IMR-90 (cell line): ENCODE measurements around the gene PFKP. TPM values are rescaled to one million over a fixed set of nuclear protein-coding genes. Genes with fewer than 3 reads are reported as not detected.

Experiments used
- ATAC-seq: fragments of 200-7000 bp; cut with Tn5 transposase; 2 replicates; pipeline ENCODE4 v1.9.1; 2020; ENCODE audit warnings: low read depth, mild to moderate bottlenecking, moderate library complexity
- BruUV-seq: library from RNA; stranded (reverse); fragments of 400-500 nt; replicated peaks from 2 replicates; lab custom pipeline; 2021; lab: Mats Ljungman, UMichigan
- CTCF ChIA-PET: fragments of 300-600 bp; formaldehyde crosslinking; extraction: SDS; loops from one replicate; lab custom pipeline; 2021; ENCODE audit warnings: antibody characterized with exemption; lab: Yijun Ruan, JAX
- POLR2A ChIA-PET: fragments of 300-600 bp; sonication (Branson Sonifier 250); formaldehyde crosslinking; loops from one replicate; lab custom pipeline; 2022; ENCODE audit warnings: antibody characterized with exemption; ENCODE audit not compliant: unreplicated experiment; lab: Charles Lee
- DNase-seq: peaks from one replicate; pipeline ENCODE4 v3.0.0; 2013
- H2AFZ ChIP-seq: replicated peaks from 2 replicates; pipeline ENCODE3; 2013; ENCODE audit warnings: low read length, mild to moderate bottlenecking; ENCODE audit not compliant: poor library complexity
- H2AK5ac ChIP-seq: 2 replicates; pipeline ENCODE4 v1.6.1; 2013; ENCODE audit warnings: low read depth, low read length, inconsistent platforms
- H2AK9ac ChIP-seq: replicated peaks from 2 replicates; pipeline ENCODE3; 2013; ENCODE audit warnings: mild to moderate bottlenecking, low read depth, low read length, moderate library complexity; ENCODE audit not compliant: poor library complexity
- H2BK120ac ChIP-seq: 2 replicates; pipeline ENCODE4 v1.6.1; 2013; ENCODE audit warnings: low read depth, low read length, inconsistent platforms
- H2BK15ac ChIP-seq: 3 replicates; pipeline ENCODE4 v1.6.1; 2013; ENCODE audit warnings: low read depth, low read length, inconsistent platforms
- H2BK20ac ChIP-seq: 2 replicates; pipeline ENCODE4 v1.6.1; 2013; ENCODE audit warnings: low read depth, mild to moderate bottlenecking, inconsistent platforms, low read length, moderate library complexity
- H2BK5ac ChIP-seq: 2 replicates; pipeline ENCODE4 v1.6.1; 2013; ENCODE audit warnings: mild to moderate bottlenecking, low read depth, low read length, inconsistent platforms; ENCODE audit not compliant: poor library complexity, severe bottlenecking
- H3K14ac ChIP-seq: replicated peaks from 2 replicates; pipeline ENCODE4 v1.6.1; 2013; ENCODE audit warnings: low read depth, low read length, inconsistent platforms
- H3K18ac ChIP-seq: 2 replicates; pipeline ENCODE4 v1.6.1; 2013; ENCODE audit warnings: low read depth, low read length, control low read depth
- H3K23ac ChIP-seq: 2 replicates; pipeline ENCODE4 v1.6.1; 2013; ENCODE audit warnings: low read depth, low read length, inconsistent platforms
- H3K27ac ChIP-seq: 2 replicates; pipeline ENCODE4 v1.5.1; 2013; ENCODE audit warnings: mild to moderate bottlenecking, control low read depth, low read length; ENCODE audit not compliant: insufficient read depth
- H3K27me3 ChIP-seq: 2 replicates; pipeline ENCODE4 v1.6.1; 2013; ENCODE audit warnings: low read length; ENCODE audit not compliant: control insufficient read depth, insufficient read depth
- H3K36me3 ChIP-seq: 2 replicates; pipeline ENCODE4 v1.6.1; 2013; ENCODE audit warnings: low read length, mixed read lengths; ENCODE audit not compliant: control insufficient read depth, insufficient read depth
- H3K4ac ChIP-seq: 2 replicates; pipeline ENCODE4 v1.6.1; 2013; ENCODE audit warnings: low read depth, low read length, inconsistent platforms
- H3K4me1 ChIP-seq: 2 replicates; pipeline ENCODE4 v1.6.1; 2013; ENCODE audit warnings: low read length, mixed read lengths; ENCODE audit not compliant: control insufficient read depth, insufficient read depth
- H3K4me2 ChIP-seq: 2 replicates; pipeline ENCODE4 v1.6.1; 2013; ENCODE audit warnings: low read depth, mild to moderate bottlenecking, control low read depth, low read length, moderate library complexity
- H3K4me3 ChIP-seq: 2 replicates; pipeline ENCODE4 v1.5.1; 2013; ENCODE audit warnings: low read depth, mild to moderate bottlenecking, control low read depth, low read length, moderate library complexity; ENCODE audit not compliant: insufficient read depth
- H3K56ac ChIP-seq: 2 replicates; pipeline ENCODE4 v1.6.1; 2013; ENCODE audit warnings: low read length, inconsistent platforms; ENCODE audit not compliant: insufficient read depth; ENCODE audit errors: extremely low read depth
- H3K79me1 ChIP-seq, 2 experiments: 2 replicates each; pipeline ENCODE4 v1.6.1; 2013; ENCODE audit warnings: low read length in 2 of 2, inconsistent platforms in 1 of 2, low read depth in 1 of 2
- H3K9ac ChIP-seq: 2 replicates; pipeline ENCODE4 v1.6.1; 2013; ENCODE audit warnings: low read depth, low read length, control low read depth
- H3K9me1 ChIP-seq: 2 replicates; pipeline ENCODE4 v1.6.1; 2013; ENCODE audit warnings: low read length, inconsistent platforms; ENCODE audit not compliant: insufficient read depth
- H3K9me3 ChIP-seq: 2 replicates; pipeline ENCODE4 v1.6.1; 2013; ENCODE audit warnings: low read length; ENCODE audit not compliant: control insufficient read depth, insufficient read depth
- H4K20me1 ChIP-seq: 2 replicates; pipeline ENCODE4 v1.6.1; 2013; ENCODE audit warnings: low read length, inconsistent platforms; ENCODE audit not compliant: insufficient read depth
- H4K5ac ChIP-seq: 2 replicates; pipeline ENCODE4 v1.6.1; 2013; ENCODE audit warnings: mild to moderate bottlenecking, low read depth, low read length, control low read depth
- H4K8ac ChIP-seq, 2 experiments: 2 replicates each; pipeline ENCODE4 v1.6.1; 2013; ENCODE audit warnings: low read depth in 2 of 2, low read length in 2 of 2, control low read depth in 1 of 2, inconsistent platforms in 1 of 2
- H4K91ac ChIP-seq: 2 replicates; pipeline ENCODE4 v1.6.1; 2013; ENCODE audit warnings: low read depth, low read length, inconsistent platforms; ENCODE audit not compliant: insufficient read depth
- BHLHE40 ChIP-seq: fragments of 150-350 bp; IDR thresholded peaks from 2 replicates; pipeline ENCODE4 v1.6.1; 2016; ENCODE audit warnings: mild to moderate bottlenecking, low read depth, low read length
- CEBPB ChIP-seq: IDR thresholded peaks from 2 replicates; pipeline ENCODE4 v1.6.1; 2012; ENCODE audit warnings: low read depth, low read length, improper control_type of control experiment
- FOS ChIP-seq: fragments of 150-350 bp; IDR thresholded peaks from 2 replicates; pipeline ENCODE4 v1.6.1; 2016; ENCODE audit warnings: low read depth, low read length
- MAFK ChIP-seq: IDR thresholded peaks from 2 replicates; pipeline ENCODE4 v1.6.1; 2012; ENCODE audit warnings: low read depth, low read length, improper control_type of control experiment
- MAZ ChIP-seq: IDR thresholded peaks from 2 replicates; pipeline ENCODE4 v1.6.1; 2012; ENCODE audit warnings: low read depth, mild to moderate bottlenecking, low read length, improper control_type of control experiment, moderate library complexity, borderline replicate concordance
- MXI1 ChIP-seq: IDR thresholded peaks from 2 replicates; pipeline ENCODE4 v1.6.1; 2012; ENCODE audit warnings: low read depth, mild to moderate bottlenecking, low read length, moderate library complexity, borderline replicate concordance
- NFE2L2 ChIP-seq: fragments of 150-350 bp; IDR thresholded peaks from 2 replicates; pipeline ENCODE4 v1.6.1; 2016; ENCODE audit warnings: low read depth, mild to moderate bottlenecking, low read length
- POLR2A ChIP-seq: IDR thresholded peaks from 2 replicates; pipeline ENCODE4 v1.6.1; 2012; ENCODE audit warnings: mild to moderate bottlenecking, low read depth, low read length
- RAD21 ChIP-seq: IDR thresholded peaks from 2 replicates; pipeline ENCODE4 v1.6.1; 2012; ENCODE audit warnings: low read length, improper control_type of control experiment
- RCOR1 ChIP-seq: IDR thresholded peaks from 2 replicates; pipeline ENCODE4 v1.6.1; 2012; ENCODE audit warnings: mild to moderate bottlenecking, low read length, improper control_type of control experiment; ENCODE audit not compliant: insufficient replicate concordance
- RFX5 ChIP-seq: IDR thresholded peaks from 2 replicates; pipeline ENCODE4 v1.8.0; 2012; ENCODE audit warnings: low read depth, mild to moderate bottlenecking, low read length, moderate library complexity
- SMC3 ChIP-seq: fragments of 150-350 bp; IDR thresholded peaks from 2 replicates; pipeline ENCODE4 v1.6.1; 2016; ENCODE audit warnings: low read depth, mild to moderate bottlenecking, antibody characterized with exemption, low read length, moderate library complexity
- WGBS, 2 experiments: methylation state at CpG; one replicate each; pipeline versions ENCODE4 v1.1.5 to v1.1.7; 2013; ENCODE audit warnings: missing lambda C conversion rate in 2 of 2; ENCODE audit not compliant: insufficient read length in 1 of 2; ENCODE audit errors: extremely low coverage in 2 of 2; 5-methylcytosine and 5-hydroxymethylcytosine counted together
- dilution Hi-C: fragments of 300-500 bp; cut with HindIII; formaldehyde crosslinking; loops from one replicate; pipeline ENCODE4 v1.14.3; 2018; ENCODE audit warnings: low sequenced_read_pairs; ENCODE audit not compliant: unreplicated experiment
- in situ Hi-C: fragments of 300-500 bp; cut with MboI; formaldehyde crosslinking; loops from 3 replicates; pipeline ENCODE4 v1.14.3; 2019; ENCODE audit warnings: low sequenced_read_pairs, inconsistent platforms, mixed read lengths
- intact Hi-C: fragments of 100-400 bp; cut with micrococcal nuclease; formaldehyde crosslinking; loops from 2 replicates; pipeline ENCODE4 v1.10.0; 2022
- polyA plus RNA-seq, 3 experiments: library from polyadenylated mRNA; depleted of rRNA; stranded (reverse); fragments of >200 nt; gene quantifications; 2 replicates each; pipeline ENCODE4 v1.2.3, GENCODE V29; 2012; ENCODE audit warnings: low replicate concordance in 1 of 3
- total RNA-seq: library from RNA; depleted of rRNA; stranded (reverse); fragments of >200 nt; gene quantifications from 2 replicates; pipeline ENCODE4 v1.2.3, GENCODE V29; 2012
- TF ChIP-seq, protein P1 (sequence below): conservative IDR thresholded peaks from 2 replicates; pipeline ENCODE4 v1.5.1; 2012; ENCODE audit warnings: mild to moderate bottlenecking, low read depth, low read length, improper control_type of control experiment
- TF ChIP-seq, protein P2 (sequence below): fragments of 150-350 bp; IDR thresholded peaks from 2 replicates; pipeline ENCODE4 v1.6.1; 2016; ENCODE audit warnings: low read depth, mild to moderate bottlenecking, low read length, moderate library complexity, borderline replicate concordance

The PFKP gene
- total and polyA plus RNA-seq, 2 of the 4 experiments (the other 2 are of a cell fraction) = 223 to 294 TPM

DNA sequence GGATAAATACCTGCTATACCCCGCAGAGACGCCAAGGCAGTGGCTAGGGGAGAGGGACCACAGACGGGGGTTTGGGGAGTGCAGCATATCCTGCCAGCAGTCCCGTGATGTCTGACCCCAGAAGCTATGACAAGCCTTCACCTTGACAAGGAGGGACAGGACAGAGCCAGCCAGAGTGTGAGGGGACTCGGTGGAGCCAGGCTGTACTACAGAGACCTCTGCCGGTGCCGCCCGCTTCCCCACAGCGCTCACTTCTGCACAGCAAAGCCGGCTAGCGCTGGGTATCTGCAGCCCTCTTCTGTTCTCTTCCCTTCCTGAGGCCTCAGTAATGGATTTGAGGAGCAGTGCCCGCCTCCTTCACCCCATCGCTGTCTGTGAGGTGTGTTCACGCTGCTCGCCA, 47.0 kb upstream of the PFKP start:
- Histone ChIP-seq H3K4me2 (no peak overlapping the region), H3K18ac (no peak overlapping the region), H3K27ac (no peak overlapping the region), H2BK5ac (no peak overlapping the region), H4K8ac (no peak overlapping the region), H4K20me1 (no peaks in the 10 kb centered on the region), H4K5ac (no peak overlapping the region), H3K4ac (no peak overlapping the region), H3K9ac (no peak overlapping the region), H2BK20ac (no peak overlapping the region), H3K14ac (no peak overlapping the region), H3K27me3 (peaks cover 21% of the 10 kb centered on the region), H2BK15ac (no peak overlapping the region), H2AFZ (no peak overlapping the region), H2AK5ac (no peak overlapping the region), H3K56ac (no peak overlapping the region), H4K91ac (no peak overlapping the region), H3K4me3 (no peak overlapping the region), H3K79me1 (no peaks in the 10 kb centered on the region), H3K9me1 (no peaks in the 10 kb centered on the region), H3K9me3 (0 out of 2 replicates have a peak, but pooled peaks cover 5% of the 10 kb centered on the region), H2BK120ac (no peak overlapping the region), H3K36me3 (no peaks in the 10 kb centered on the region), H2AK9ac (no peak overlapping the region), H3K4me1 (no peaks in the 10 kb centered on the region), H3K23ac (no peak overlapping the region)
- no peak for ATAC-seq
- BruUV-seq = no TSS peak
- CTCF ChIA-PET = no interaction called here
- dilution Hi-C loops (no loop called here), intact Hi-C loops (no loop called here), in situ Hi-C loops (no loop called here)
- POLR2A ChIA-PET = no interaction called here
- TF ChIP-seq, protein P1, sequence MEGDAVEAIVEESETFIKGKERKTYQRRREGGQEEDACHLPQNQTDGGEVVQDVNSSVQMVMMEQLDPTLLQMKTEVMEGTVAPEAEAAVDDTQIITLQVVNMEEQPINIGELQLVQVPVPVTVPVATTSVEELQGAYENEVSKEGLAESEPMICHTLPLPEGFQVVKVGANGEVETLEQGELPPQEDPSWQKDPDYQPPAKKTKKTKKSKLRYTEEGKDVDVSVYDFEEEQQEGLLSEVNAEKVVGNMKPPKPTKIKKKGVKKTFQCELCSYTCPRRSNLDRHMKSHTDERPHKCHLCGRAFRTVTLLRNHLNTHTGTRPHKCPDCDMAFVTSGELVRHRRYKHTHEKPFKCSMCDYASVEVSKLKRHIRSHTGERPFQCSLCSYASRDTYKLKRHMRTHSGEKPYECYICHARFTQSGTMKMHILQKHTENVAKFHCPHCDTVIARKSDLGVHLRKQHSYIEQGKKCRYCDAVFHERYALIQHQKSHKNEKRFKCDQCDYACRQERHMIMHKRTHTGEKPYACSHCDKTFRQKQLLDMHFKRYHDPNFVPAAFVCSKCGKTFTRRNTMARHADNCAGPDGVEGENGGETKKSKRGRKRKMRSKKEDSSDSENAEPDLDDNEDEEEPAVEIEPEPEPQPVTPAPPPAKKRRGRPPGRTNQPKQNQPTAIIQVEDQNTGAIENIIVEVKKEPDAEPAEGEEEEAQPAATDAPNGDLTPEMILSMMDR = no peak
- TF ChIP-seq NFE2L2 = no peak
- TF ChIP-seq, protein P2, sequence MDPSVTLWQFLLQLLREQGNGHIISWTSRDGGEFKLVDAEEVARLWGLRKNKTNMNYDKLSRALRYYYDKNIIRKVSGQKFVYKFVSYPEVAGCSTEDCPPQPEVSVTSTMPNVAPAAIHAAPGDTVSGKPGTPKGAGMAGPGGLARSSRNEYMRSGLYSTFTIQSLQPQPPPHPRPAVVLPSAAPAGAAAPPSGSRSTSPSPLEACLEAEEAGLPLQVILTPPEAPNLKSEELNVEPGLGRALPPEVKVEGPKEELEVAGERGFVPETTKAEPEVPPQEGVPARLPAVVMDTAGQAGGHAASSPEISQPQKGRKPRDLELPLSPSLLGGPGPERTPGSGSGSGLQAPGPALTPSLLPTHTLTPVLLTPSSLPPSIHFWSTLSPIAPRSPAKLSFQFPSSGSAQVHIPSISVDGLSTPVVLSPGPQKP = no peak
- no peak for TF ChIP-seq MAZ
- TF ChIP-seq SMC3 = no peak
- TF ChIP-seq FOS = no peak
- no peak for TF ChIP-seq RCOR1
- no peak for TF ChIP-seq POLR2A
- TF ChIP-seq RFX5 = no peak
- no peak for TF ChIP-seq MAFK
- TF ChIP-seq BHLHE40 = no peak
- TF ChIP-seq RAD21 = no peak
- TF ChIP-seq MXI1 = no peak
- TF ChIP-seq CEBPB = no peak
- DNase-seq = no peak
- WGBS, 2 experiments = 80% methylated on average over 13 of the region's 15 CpGs; no CpG with 5 or more reads in 1 of the 2 experiments
